Measurements from ENCODE around the gene ADAMTSL1. TPM values are rescaled to one million over a fixed set of nuclear protein-coding genes. Genes with fewer than 3 reads are reported as not detected.

The ADAMTSL1 gene
- total and polyA plus RNA-seq, 9 of the 15 experiments (the other 6 are each of a cell fraction or from before 2014, with no cell fraction given) = 0.01 TPM; not detected in 8

DNA sequence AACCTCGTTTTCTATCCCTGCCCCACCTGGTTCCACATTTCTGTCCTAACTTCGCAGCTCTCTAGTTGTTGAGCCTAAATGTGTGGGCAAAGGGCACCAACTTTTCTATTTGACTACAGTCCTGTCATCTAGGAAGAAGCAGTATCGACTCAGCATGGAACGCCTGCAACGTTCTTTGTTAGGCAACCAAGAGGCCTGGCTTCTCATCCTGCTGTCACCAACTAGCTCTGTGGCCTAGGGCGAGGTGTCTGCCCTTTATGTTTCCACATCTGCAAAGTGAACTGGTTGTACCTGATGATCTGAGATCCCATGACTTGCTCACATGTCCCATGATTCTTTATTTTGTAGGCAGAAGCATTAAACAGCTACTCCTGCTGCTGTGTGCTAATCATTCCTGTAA lies 248.9 kb downstream of the ADAMTSL1 start:
- FAIRE-seq (no peak), DNase-seq (ENCODE audit: extremely low read depth in 1 of 4, low spot score in 3 of 4) (no peak), ATAC-seq (no peak)
- no peaks in the 10 kb centered on the region for H3K4me1 ChIP-seq (replicated peaks in 1 of 2; ENCODE audit: control insufficient read depth in 2 of 2, insufficient read depth in 2 of 2, low read length in 2 of 2)
- intact Hi-C loops (cut with micrococcal nuclease) = no loop called here
- no peaks in the 10 kb centered on the region for H3K27me3 ChIP-seq (ENCODE audit: control insufficient read depth in 2 of 2, insufficient read depth in 2 of 2, low read length in 2 of 2)
- 0% methylated on average over 3 of the region's 6 CpGs for WGBS (ENCODE audit: insufficient coverage, low coverage, missing lambda C conversion rate)
- H3K9me1 ChIP-seq (ENCODE audit: control insufficient read depth, insufficient read depth, low read length) = no peaks in the 10 kb centered on the region
- H3K9me3 ChIP-seq (replicated peaks; ENCODE audit: control insufficient read depth, insufficient read depth, low read depth, low read length) = no peaks in the 10 kb centered on the region
- ChIA-PET CTCF (ENCODE audit: low intra/inter-chr PET ratio) (no interaction called here), POLR2A (no interaction called here)
- in situ Hi-C loops (cut with MboI) = no loop called here
- H3K4me2 ChIP-seq (ENCODE audit: insufficient read depth, low read length) = no peak overlapping the region
- no peak overlapping the region for H3K27ac ChIP-seq (ENCODE audit: extremely low read depth, low read depth, low read length)
- H2AFZ ChIP-seq (ENCODE audit: low read depth, low read length) = no peak overlapping the region
- H4K20me1 ChIP-seq (replicated peaks; ENCODE audit: control insufficient read depth, insufficient read depth, low read length) = no peaks in the 10 kb centered on the region
- BruUV-seq (replicated peaks) = no TSS peak
- no peaks in the 10 kb centered on the region for H3K79me2 ChIP-seq (ENCODE audit: control insufficient read depth, insufficient read depth, low read length)
- H3K36me3 ChIP-seq (ENCODE audit: control insufficient read depth, insufficient read depth, low read length) = no peaks in the 10 kb centered on the region
- TF ChIP-seq ZNF79 (CRISPR knock-in tag; IDR thresholded peaks at IDR 0.05; ENCODE audit: low read depth) = no peak
- TF ChIP-seq, protein P1, sequence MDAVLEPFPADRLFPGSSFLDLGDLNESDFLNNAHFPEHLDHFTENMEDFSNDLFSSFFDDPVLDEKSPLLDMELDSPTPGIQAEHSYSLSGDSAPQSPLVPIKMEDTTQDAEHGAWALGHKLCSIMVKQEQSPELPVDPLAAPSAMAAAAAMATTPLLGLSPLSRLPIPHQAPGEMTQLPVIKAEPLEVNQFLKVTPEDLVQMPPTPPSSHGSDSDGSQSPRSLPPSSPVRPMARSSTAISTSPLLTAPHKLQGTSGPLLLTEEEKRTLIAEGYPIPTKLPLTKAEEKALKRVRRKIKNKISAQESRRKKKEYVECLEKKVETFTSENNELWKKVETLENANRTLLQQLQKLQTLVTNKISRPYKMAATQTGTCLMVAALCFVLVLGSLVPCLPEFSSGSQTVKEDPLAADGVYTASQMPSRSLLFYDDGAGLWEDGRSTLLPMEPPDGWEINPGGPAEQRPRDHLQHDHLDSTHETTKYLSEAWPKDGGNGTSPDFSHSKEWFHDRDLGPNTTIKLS (IDR thresholded peaks at IDR 0.05; ENCODE audit: borderline replicate concordance, low read depth) = no peak
- no peak for TF ChIP-seq MECOM (CRISPR knock-in tag; IDR thresholded peaks at IDR 0.05)
- TF ChIP-seq, protein P2, sequence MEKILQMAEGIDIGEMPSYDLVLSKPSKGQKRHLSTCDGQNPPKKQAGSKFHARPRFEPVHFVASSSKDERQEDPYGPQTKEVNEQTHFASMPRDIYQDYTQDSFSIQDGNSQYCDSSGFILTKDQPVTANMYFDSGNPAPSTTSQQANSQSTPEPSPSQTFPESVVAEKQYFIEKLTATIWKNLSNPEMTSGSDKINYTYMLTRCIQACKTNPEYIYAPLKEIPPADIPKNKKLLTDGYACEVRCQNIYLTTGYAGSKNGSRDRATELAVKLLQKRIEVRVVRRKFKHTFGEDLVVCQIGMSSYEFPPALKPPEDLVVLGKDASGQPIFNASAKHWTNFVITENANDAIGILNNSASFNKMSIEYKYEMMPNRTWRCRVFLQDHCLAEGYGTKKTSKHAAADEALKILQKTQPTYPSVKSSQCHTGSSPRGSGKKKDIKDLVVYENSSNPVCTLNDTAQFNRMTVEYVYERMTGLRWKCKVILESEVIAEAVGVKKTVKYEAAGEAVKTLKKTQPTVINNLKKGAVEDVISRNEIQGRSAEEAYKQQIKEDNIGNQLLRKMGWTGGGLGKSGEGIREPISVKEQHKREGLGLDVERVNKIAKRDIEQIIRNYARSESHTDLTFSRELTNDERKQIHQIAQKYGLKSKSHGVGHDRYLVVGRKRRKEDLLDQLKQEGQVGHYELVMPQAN (IDR thresholded peaks at IDR 0.05; ENCODE audit: borderline replicate concordance) = no peak
- TF ChIP-seq, protein P3, sequence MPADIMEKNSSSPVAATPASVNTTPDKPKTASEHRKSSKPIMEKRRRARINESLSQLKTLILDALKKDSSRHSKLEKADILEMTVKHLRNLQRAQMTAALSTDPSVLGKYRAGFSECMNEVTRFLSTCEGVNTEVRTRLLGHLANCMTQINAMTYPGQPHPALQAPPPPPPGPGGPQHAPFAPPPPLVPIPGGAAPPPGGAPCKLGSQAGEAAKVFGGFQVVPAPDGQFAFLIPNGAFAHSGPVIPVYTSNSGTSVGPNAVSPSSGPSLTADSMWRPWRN (IDR thresholded peaks at IDR 0.05; ENCODE audit: low read depth) = no peak
- no peak for TF ChIP-seq CCNT2 (IDR thresholded peaks at IDR 0.05; ENCODE audit: borderline replicate concordance, extremely low read depth, insufficient read length, low read depth, low read length)
- TF ChIP-seq, protein P4, sequence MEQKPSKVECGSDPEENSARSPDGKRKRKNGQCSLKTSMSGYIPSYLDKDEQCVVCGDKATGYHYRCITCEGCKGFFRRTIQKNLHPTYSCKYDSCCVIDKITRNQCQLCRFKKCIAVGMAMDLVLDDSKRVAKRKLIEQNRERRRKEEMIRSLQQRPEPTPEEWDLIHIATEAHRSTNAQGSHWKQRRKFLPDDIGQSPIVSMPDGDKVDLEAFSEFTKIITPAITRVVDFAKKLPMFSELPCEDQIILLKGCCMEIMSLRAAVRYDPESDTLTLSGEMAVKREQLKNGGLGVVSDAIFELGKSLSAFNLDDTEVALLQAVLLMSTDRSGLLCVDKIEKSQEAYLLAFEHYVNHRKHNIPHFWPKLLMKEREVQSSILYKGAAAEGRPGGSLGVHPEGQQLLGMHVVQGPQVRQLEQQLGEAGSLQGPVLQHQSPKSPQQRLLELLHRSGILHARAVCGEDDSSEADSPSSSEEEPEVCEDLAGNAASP (IDR thresholded peaks at IDR 0.05) = no peak
- TF ChIP-seq, protein P5, sequence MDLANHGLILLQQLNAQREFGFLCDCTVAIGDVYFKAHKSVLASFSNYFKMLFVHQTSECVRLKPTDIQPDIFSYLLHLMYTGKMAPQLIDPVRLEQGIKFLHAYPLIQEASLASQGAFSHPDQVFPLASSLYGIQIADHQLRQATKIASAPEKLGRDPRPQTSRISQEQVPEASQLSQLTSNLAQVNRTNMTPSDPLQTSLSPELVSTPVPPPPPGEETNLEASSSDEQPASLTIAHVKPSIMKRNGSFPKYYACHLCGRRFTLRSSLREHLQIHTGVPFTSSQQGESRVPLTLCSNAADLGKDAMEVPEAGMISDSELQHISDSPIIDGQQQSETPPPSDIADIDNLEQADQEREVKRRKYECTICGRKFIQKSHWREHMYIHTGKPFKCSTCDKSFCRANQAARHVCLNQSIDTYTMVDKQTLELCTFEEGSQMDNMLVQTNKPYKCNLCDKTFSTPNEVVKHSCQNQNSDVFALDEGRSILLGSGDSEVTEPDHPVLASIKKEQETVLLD (IDR thresholded peaks at IDR 0.05) = no peak
- TF ChIP-seq ZBTB1 (CRISPR knock-in tag; IDR thresholded peaks at IDR 0.05; ENCODE audit: borderline replicate concordance, low read depth) = no peak
- no peak for TF ChIP-seq HDAC6 (IDR thresholded peaks at IDR 0.05; ENCODE audit: low read depth, low read length)
- no peak for TF ChIP-seq YY1 (IDR thresholded peaks at IDR 0.05; ENCODE audit: borderline replicate concordance in 1 of 3, control insufficient read depth in 1 of 3, extremely low read depth in 1 of 3, insufficient read depth in 3 of 3, insufficient read length in 1 of 3, insufficient replicate concordance in 2 of 3, low read depth in 1 of 3, low read length in 2 of 3)
- no peak for TF ChIP-seq TAF15 (IDR thresholded peaks at IDR 0.05; ENCODE audit: low read depth, low read length)
- TF ChIP-seq XRCC5 (IDR thresholded peaks at IDR 0.05; ENCODE audit: low read depth, low read length) = no peak
- no peak overlapping the region for H3K4me3 ChIP-seq
- no peak overlapping the region for H3K9ac ChIP-seq (ENCODE audit: insufficient read depth in 1 of 2, low read depth in 2 of 2, low read length in 2 of 2)

Data from K562 (cell line).